Measurements from ENCODE around the gene EPHB1.

EPHB1 gene

GRCh38 chr3:134850761-134851160 lies 55.7 kb downstream of the EPHB1 start:
- no peak for DNase-seq (ENCODE audit: low spot score)

- no peak for DNase-seq (ENCODE audit: low spot score)
These were observed 57.1 kb downstream of the EPHB1 start for GRCh38 chr3:134852132-134852531.

GRCh38 chr3:134852893-134853351 lies 57.9 kb downstream of the EPHB1 start:
- no peak for DNase-seq (ENCODE audit: low spot score)

DNA sequence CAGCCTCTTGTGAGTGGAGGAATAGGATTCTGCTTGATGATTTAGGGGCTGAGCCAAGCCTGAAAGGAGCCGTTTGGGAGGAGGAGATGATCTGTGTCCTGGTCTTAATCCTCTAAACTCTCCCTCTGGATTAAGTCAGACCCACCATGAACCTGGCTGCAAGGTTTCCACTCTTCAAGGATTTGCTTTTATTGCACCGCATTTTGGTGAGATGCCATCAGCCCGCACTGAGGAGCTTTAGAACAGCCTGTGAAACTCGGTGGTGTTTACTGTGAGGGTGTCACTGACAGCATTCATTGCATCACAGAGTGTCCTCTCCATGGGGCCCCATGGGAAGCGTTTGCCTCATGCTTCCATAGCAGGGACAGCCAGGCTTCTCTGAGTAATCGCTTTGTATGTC lies 59.2 kb downstream of the EPHB1 start:
- no peak for DNase-seq (ENCODE audit: low spot score)

DNA sequence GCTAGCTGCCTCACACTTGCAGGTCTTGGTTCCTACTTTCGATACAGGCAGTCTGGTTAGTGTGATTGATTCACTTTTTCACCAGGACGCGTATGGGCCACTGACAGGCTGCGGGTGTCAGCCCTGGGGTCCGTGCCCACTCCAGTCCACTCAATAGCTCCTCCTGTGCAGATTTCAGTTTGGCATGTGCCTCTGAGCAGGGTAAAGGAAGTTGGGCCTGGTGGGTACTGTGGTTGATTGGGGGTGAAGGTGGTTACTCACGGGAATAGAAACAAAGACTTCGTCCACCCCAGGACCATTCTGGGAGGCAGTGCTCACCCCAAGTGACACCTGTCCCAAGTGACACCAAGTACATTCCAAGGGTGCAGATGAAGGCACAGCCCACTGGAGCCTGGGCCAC lies 62.3 kb downstream of the EPHB1 start:
- DNase-seq (ENCODE audit: low spot score): no peak

- DNase-seq (ENCODE audit: low spot score): no peak
These were observed 62.8 kb downstream of the EPHB1 start for GRCh38 chr3:134857776-134858362.

GRCh38 chr3:134858441-134859035 lies 63.5 kb downstream of the EPHB1 start:
- DNase-seq (ENCODE audit: low spot score): no peak

DNA sequence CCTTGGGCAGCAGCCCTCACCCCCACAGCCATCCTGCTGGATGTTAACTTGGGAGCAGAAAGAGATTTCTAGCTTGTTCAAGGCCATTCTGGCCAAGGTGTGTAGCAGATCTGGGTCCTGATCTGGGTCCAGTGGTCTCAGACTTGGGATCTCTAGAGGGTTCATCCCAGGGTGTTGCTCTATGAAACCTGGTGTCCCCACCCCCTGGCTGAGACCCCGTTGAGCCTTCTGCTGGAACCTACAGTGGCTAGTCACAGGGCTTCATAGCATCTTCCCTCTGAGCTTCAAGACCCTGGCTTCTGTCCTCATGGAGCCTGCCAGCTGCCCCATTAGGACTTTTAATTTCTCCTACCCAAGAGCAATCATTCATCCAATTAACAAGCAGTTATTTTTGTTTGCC lies 64.3 kb downstream of the EPHB1 start:
- no peak for DNase-seq (ENCODE audit: low spot score)

- DNase-seq (ENCODE audit: low spot score): no peak
These were observed 65.1 kb downstream of the EPHB1 start for GRCh38 chr3:134860141-134860540.

DNA sequence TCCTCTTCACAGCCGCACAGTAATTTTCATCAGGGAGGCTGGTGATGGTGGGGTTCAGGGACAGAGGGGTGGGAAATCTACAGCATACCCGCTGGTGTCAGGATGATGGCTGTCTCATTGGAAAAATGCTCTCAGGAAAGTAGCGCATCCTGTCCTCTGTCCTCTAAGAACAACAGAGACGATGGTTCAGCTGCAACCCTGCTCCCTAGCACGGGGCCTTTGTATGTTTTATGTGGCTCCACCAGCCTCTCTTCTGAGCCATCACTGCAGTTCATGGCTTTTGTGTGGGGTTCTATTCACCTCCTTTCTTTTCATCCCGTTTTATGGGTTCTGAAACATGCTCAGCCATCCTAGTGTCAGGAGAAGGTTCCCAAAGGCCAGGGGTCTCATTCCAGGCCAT lies 68.9 kb downstream of the EPHB1 start:
- DNase-seq (ENCODE audit: low spot score): no peak

- DNase-seq (ENCODE audit: low spot score): no peak
These were observed 69.6 kb downstream of the EPHB1 start for GRCh38 chr3:134864636-134865035.

DNA sequence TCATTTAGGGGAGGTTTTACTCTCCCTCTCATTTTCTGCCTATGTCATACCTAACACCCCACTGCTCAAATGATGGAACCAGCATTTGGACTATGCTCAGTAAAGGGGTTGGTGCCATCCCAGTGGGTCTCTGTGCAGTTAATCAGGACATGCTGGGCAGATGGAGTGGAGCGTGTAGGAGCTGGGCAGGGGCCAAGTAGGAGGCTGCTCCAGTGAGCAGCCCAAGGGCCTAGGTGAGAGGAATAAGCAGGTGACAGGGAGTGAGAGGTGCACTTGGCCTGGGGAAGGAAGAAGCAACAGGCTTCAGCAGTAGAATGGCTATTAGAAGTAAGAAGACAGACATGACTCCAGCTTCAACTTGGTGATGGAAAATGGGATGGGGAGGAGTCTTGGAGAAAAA lies 72.2 kb downstream of the EPHB1 start:
- no peak for DNase-seq (ENCODE audit: low spot score)

DNA sequence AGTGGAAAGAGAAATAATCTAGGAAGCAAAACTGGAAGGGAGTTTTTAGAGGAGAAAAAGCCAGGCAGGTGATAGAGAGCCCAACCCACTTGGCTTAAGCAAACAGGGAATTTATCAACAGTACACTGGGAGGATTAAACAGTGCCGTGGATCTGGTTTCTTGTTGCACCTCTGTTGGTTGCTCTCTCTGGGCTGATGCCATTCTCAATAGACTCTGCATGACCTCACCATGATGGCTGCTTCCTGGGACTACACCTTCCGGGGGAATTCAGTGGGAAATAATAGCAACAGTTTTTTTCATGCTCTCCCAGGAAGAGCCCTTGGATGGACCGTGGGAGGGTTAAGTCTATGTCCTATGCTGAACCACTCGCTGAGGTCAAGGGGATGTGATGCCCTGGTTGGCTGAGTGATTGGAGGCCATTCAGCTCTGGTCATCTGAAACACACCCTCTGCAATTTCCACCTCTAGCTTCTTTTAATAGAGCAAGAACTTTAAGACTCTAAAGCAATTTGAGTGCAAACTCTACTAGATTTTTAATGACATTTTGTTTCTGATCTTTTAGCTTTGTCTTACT lies 74.2 kb downstream of the EPHB1 start:
- no peak for DNase-seq (ENCODE audit: low spot score)

DNA sequence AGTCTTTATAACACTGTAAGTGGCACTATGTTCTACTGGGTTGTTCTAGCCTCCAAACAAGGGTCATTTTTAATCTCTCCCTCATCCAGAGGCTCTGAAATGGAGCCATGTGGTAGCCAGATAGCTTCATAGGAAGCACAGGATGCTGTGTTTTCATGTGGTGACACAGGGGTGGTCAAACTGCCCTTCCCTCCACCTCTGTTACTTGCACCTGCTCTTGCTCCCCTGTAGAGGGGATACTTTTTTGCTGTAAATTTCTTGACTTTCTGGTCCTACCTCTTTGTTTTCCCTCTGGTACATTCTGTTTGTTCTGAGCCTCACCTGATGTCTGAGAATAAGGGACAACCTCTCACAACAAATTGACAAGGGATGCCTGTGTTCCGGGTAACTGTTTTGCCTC lies 76.8 kb downstream of the EPHB1 start:
- no peak for DNase-seq (ENCODE audit: low spot score)

- DNase-seq (ENCODE audit: low spot score): no peak
These were observed 77.7 kb downstream of the EPHB1 start for GRCh38 chr3:134872440-134873388.

GRCh38 chr3:134873789-134874188 lies 78.7 kb downstream of the EPHB1 start:
- no peak for DNase-seq (ENCODE audit: low spot score)

DNA sequence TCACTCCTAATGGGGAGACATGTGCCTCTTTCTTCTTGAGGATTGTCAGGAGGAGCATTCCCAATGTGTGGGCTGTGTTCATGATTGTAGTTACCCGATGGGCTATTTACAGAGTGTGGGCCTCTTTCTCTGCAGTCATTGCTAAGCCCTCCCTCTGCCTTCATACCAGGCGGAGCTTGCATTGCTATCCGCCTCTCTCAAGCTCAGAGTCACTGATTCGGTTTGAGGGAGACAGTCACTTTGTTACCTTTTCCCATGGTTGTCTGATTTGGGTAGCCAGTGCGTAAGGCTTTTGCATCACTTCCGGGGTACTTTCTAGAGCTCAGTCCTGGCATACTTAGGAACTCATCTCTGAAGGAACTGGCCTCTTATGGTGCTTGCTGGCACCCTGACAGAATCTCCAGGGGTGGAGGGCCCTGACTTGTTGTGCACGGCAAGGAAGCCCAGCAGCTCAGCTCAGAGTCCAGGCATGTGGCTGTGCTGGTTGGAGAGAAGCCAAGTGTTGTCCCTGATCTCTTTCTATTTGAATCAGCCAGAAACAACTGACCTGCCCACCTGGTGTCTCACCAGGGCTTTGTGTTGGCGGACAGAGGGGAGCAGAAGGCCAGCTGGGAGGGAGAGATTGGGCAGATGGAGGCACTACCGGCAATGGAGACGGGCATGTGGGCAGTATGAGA lies 79.8 kb downstream of the EPHB1 start:
- DNase-seq (ENCODE audit: low spot score): no peak

- DNase-seq (ENCODE audit: low spot score): no peak
These were observed 81.8 kb downstream of the EPHB1 start for GRCh38 chr3:134876836-134877235.

DNA sequence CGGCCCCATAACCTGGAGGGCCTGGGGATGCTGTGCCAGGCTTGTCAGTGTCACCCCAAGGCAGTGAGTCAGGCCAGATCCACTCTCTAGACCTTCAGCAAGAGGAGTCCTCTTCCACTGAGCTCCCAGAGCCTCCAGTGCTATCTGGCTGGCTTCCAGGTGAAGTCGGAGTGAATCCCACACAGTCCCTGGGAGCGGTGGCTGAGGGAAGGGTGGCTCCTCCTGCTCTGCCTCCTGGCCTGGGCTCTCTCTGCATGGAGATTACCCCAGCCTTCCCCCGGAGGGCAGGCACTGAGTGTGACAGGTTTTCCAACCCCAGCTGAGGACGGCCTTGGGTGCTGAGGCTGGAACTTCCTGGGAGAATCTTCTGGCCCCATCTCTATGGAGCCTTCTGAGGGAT lies 82.7 kb downstream of the EPHB1 start:
- DNase-seq (ENCODE audit: low spot score): no peak

DNA sequence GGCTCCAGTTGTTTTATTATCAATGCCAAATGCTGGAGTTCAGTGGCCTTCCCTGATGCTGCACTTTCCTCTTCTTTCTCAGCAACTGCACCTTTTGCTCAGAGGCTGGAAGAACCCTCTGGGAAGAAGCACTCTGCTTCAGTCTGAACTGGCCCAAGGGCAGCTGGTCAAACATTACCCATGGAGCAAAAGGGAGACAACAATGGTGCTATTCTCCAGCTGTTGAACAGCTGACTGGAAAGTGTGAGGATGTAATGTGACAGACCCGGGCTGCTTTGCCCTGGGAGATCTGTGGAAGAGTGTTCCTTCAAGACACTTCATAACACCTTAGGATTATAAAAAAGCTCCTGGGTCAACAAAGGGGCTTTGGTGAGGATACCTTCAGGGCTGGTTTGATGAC lies 84.9 kb downstream of the EPHB1 start:
- no peak for DNase-seq (ENCODE audit: low spot score)

GRCh38 chr3:134880431-134880830 lies 85.4 kb downstream of the EPHB1 start:
- no peak for DNase-seq (ENCODE audit: low spot score)

DNA sequence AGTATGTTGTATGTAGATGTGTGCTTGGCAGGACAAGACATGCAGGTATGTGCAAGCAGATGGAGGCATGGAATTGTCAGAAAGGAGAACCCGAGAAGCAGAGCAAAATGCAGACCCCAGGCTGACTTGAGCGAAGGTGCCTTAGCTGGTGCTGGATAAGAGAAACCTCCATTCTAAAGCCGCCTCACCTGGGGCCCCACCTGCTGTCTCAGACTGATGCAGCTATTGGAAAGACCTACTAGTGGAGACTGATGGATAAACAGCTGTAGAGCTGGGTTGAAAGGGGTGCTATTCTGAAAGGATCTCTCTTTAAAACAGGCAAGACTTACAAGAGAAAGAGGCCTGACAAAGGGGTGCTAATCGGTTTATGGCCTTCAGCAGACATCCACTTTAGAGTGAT lies 86.2 kb downstream of the EPHB1 start:
- DNase-seq (ENCODE audit: low spot score): no peak
